Thoracic aorta (tissue), 2 donors: Measurements from ENCODE around the gene DCLRE1C. TPM values are rescaled to one million over a fixed set of nuclear protein-coding genes. Genes with fewer than 3 reads are reported as not detected.
"Not testable (repeated sequence)": the region's sequence is repeated elsewhere in the genome, so short reads cannot be mapped to it uniquely, and the experiment has no call there.

Source experiments
- ATAC-seq: fragments of 150-250 bp; one replicate; pipeline ENCODE4 v1.8.0; 2017; ENCODE audit warnings: low read depth; ENCODE audit not compliant: insufficient number of reproducible peaks, low FRiP score
- DNase-seq: peaks from one replicate; pipeline ENCODE4 v3.0.0-alpha.2; 2020; ENCODE audit warnings: low spot score
- H3K27ac ChIP-seq, 2 donors: fragments of 200-600 bp; sonication (generic); 1 replicate in 1 of 2; 2 replicates in 1 of 2; pipeline ENCODE4 v1.5.1; 2016; ENCODE audit warnings: mild to moderate bottlenecking in 2 of 2, moderate library complexity in 2 of 2
- H3K27me3 ChIP-seq: fragments of 200-600 bp; sonication (generic); replicated peaks from 2 replicates; pipeline ENCODE4 v1.6.0; 2016; ENCODE audit warnings: mild to moderate bottlenecking; ENCODE audit not compliant: insufficient read depth
- H3K36me3 ChIP-seq: fragments of 200-600 bp; sonication (generic); one replicate; pipeline ENCODE4 v1.5.1; 2016
- H3K4me1 ChIP-seq, 2 donors: fragments of 200-600 bp; sonication (generic); 1 replicate in 1 of 2; 2 replicates in 1 of 2; pipeline versions ENCODE4 v1.5.1 to v1.6.0; 2016; ENCODE audit warnings: low read depth in 2 of 2, mild to moderate bottlenecking in 1 of 2; ENCODE audit not compliant: control insufficient read depth in 1 of 2
- H3K4me3 ChIP-seq: fragments of 200-600 bp; sonication (generic); 2 replicates; pipeline ENCODE4 v1.5.1; 2016; ENCODE audit warnings: mild to moderate bottlenecking
- H3K9me3 ChIP-seq: fragments of 200-600 bp; sonication (generic); 2 replicates; pipeline ENCODE4 v1.5.1; 2016
- total RNA-seq, 2 donors: library from RNA; depleted of rRNA; stranded (reverse); fragments of >200 nt; gene quantifications; one replicate each; pipeline versions ENCODE4 v1.1.0 to v1.2.3, GENCODE V29; 2016
- TF ChIP-seq, protein P1 (sequence below): fragments of 200-600 bp; sonication (generic); IDR thresholded peaks from one replicate; pipeline ENCODE4 v1.5.1; 2019; ENCODE audit warnings: antibody characterized with exemption

Gene DCLRE1C
- total RNA-seq = 1 to 10 TPM; 6.9 to 9.9 TPM

DNA sequence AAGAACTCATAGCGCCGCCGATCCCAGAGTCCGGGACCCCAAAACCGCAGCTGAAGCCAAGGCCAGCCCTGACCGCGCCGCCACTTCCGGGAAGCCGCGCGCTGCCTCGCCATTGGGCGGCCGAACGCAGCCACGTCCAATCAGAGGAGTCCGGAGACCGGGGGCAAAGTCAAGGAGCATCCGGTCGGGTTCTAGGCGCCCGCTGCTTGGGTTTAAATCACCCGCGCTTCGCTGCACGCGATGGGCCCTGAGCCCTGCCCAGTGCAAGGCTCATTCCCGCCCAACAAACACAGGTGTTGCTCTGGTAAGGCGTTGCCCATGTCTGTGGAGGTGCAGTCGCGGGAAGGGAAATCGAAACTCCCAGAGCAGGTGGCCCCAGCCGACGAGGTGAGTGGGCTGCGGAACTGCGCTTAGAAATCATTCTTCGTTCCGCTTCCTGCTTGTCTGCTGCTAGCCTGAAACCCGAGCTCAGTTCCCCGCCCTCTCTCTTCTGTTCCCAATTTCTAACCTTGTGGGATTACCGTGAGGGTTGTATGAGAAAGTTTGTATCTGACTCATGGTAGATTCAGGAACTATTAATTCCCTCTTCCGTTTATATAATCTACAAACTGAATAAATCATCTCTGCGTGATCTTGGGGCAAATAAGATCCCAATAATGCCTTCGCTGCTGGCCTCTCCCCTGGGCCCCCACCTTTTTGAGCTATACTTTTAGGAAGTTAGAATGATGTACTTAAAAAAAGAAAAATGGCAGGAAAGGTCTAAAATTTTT is at the start of gene DCLRE1C:
Gene DCLRE1C (minus strand): TSS at position 96 of the 770 bp plus-strand sequence. CDS start 86 bp downstream, at position 10.
- TF ChIP-seq, protein P1, sequence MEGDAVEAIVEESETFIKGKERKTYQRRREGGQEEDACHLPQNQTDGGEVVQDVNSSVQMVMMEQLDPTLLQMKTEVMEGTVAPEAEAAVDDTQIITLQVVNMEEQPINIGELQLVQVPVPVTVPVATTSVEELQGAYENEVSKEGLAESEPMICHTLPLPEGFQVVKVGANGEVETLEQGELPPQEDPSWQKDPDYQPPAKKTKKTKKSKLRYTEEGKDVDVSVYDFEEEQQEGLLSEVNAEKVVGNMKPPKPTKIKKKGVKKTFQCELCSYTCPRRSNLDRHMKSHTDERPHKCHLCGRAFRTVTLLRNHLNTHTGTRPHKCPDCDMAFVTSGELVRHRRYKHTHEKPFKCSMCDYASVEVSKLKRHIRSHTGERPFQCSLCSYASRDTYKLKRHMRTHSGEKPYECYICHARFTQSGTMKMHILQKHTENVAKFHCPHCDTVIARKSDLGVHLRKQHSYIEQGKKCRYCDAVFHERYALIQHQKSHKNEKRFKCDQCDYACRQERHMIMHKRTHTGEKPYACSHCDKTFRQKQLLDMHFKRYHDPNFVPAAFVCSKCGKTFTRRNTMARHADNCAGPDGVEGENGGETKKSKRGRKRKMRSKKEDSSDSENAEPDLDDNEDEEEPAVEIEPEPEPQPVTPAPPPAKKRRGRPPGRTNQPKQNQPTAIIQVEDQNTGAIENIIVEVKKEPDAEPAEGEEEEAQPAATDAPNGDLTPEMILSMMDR = no peak
- Histone ChIP-seq H3K27ac (peak within 1 kb of the TSS; percentile 87 to 91), H3K36me3 (no peaks in the 10 kb centered on the region), H3K4me1 (peaks cover 16 to 26% of the 10 kb centered on the region in 2 donors), H3K9me3 (no peaks in the 10 kb centered on the region), H3K27me3 (no peaks in the 10 kb centered on the region), H3K4me3 (peak within 1 kb of the TSS; percentile 86)
- DNase-seq = peak; percentile 65
- peak; percentile 75 for ATAC-seq

DNA sequence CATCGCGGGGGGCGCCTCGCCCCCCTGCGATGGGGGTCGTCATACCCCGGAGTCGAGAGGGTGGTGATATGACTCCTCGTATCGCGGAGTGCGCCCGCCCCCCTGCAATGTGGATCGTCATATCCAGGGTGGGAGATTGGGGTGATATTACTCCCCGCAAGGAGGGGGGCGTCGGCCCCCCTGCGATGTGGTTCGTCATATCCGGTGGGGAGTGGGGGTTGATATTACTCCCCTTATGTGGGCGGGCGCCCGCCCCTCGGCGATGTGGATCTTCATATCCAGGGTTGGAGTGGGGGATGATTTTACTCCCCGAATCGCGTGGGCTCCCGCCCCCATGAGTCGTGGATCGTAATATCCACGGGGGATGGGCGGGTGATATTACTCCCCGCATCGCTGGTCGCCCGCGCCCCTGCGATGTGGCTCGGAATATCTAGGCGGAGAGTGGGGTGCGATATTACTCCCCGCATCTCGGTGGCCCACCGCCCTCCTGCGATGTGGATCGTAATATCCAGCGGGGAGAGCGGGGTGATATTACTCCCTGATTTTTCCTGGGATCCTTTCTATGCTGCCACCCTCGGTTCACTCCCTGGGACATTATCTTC is 42.2 kb upstream of the DCLRE1C start:
- Histone ChIP-seq H3K27ac (no peak overlapping the region), H3K36me3 (no peaks in the 10 kb centered on the region), H3K4me1 (no peaks in the 10 kb centered on the region), H3K4me3 (no peak overlapping the region), H3K27me3 (no peaks in the 10 kb centered on the region), H3K9me3 (no peaks in the 10 kb centered on the region)
- TF ChIP-seq, protein P1 = no peak
- no peak for DNase-seq
- ATAC-seq = no peak

GRCh38 chr10:14993500-14994455 is 39.9 kb upstream of the DCLRE1C start:
- not testable (repeated sequence) for H3K27me3 ChIP-seq, H3K4me1 ChIP-seq, DNase-seq, H3K9me3 ChIP-seq, H3K4me3 ChIP-seq, H3K27ac ChIP-seq, H3K36me3 ChIP-seq, ATAC-seq

DNA sequence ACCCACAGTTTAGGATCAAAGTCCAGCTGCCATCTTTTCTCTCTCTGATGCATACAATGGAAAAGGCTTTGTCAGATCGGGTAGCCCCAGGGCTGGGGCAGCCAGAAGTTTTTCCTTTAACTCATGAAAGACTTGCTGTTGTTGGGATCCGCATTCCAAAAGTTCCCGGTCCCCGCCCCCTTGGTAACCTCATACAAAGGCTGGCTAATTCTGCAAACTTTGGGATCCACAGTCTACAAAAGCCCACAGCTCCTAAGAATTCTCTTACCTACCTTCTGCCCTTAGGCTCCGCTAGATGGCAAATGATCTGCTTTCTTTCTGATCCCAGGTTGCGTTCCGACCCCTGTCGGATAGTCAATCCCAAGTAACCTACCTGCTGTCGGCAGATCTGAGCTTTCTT is 38.4 kb upstream of the DCLRE1C start:
- DNase-seq, H3K27me3 ChIP-seq, H3K4me1 ChIP-seq, H3K36me3 ChIP-seq, ATAC-seq, H3K27ac ChIP-seq, H3K4me3 ChIP-seq, H3K9me3 ChIP-seq: not testable (repeated sequence)

DNA sequence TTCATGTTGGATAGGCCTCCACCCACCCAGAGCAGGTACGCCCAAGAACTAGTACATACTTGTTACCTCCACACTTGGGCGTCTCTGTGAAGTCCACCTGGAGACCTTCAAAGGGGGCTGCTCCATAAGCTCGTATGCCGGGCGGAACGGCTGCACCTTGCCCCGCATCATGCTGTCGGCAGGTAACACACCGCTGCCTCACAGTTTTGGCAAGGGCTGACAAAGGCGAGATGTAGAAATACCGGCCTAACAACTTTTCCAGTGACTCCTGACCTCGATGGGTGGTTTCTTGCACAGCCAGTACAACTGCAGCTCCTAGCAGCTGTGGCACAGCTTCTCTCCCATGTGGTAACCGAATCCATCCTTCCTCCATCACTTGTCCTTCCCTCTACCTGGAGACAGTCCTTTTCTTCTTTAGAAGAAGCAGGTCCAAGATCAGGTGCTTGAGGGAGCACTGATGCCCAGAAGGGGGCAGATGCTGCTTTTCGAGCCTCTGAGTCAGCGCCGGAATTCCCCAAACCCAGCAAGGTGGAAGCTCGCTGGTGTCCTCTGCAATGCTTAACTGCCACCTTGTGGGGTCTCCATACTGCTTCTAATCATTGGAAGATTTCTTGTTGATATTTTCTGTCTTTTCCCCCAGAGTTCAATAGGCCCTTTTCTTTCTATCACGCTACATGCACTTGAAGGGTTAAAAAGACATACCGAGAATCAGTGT is 37.3 kb upstream of the DCLRE1C start:
- not testable (repeated sequence) for H3K36me3 ChIP-seq, H3K27me3 ChIP-seq, H3K27ac ChIP-seq, DNase-seq, ATAC-seq, H3K4me1 ChIP-seq, H3K9me3 ChIP-seq, H3K4me3 ChIP-seq
- TF ChIP-seq, protein P1 = peak; percentile 23

GRCh38 chr10:14989552-14989951 is 35.7 kb upstream of the DCLRE1C start:
- not testable (repeated sequence) for H3K4me1 ChIP-seq, H3K27ac ChIP-seq, DNase-seq, H3K36me3 ChIP-seq, H3K4me3 ChIP-seq, H3K9me3 ChIP-seq, ATAC-seq, H3K27me3 ChIP-seq
